Natural killer cell (primary cell): ENCODE results near the gene CLK3. TPM values are rescaled to one million over a fixed set of nuclear protein-coding genes. Genes with fewer than 3 reads are reported as not detected.

Source experiments
- ATAC-seq, 3 donors: fragments of 150-1000 bp in 2 of 3; fragments of 200-7000 bp in 1 of 3; cut with Tn5 transposase; 1 replicate in 1 of 3; 2 replicates in 2 of 3; pipeline ENCODE4 v1.10.0; 2021; ENCODE audit warnings: mild to moderate bottlenecking in 2 of 3, moderate library complexity in 2 of 3
- DNase-seq, 2 donors: peaks; one replicate each; pipeline versions ENCODE4 v3.0.0 to v3.0.0-alpha.2; 2013 to 2021; ENCODE audit warnings: mixed read lengths in 1 of 2
- H3K27ac ChIP-seq: one replicate; pipeline ENCODE4 v1.5.1; 2013; ENCODE audit warnings: mild to moderate bottlenecking, low read length
- H3K27me3 ChIP-seq: one replicate; pipeline ENCODE4 v1.6.1; 2013; ENCODE audit warnings: low read length; ENCODE audit not compliant: control insufficient read depth, insufficient read depth
- H3K36me3 ChIP-seq: one replicate; pipeline ENCODE4 v1.6.1; 2013; ENCODE audit warnings: low read length; ENCODE audit not compliant: control insufficient read depth, insufficient read depth
- H3K4me1 ChIP-seq: one replicate; pipeline ENCODE4 v1.6.1; 2013; ENCODE audit warnings: low read length; ENCODE audit not compliant: control insufficient read depth, insufficient read depth
- H3K4me3 ChIP-seq: one replicate; pipeline ENCODE4 v1.5.1; 2013; ENCODE audit warnings: low read length
- H3K9me3 ChIP-seq: one replicate; pipeline ENCODE4 v1.6.1; 2013; ENCODE audit warnings: low read length; ENCODE audit not compliant: control insufficient read depth, insufficient read depth
- H3K27ac Mint-ChIP-seq, 2 donors: one replicate each; pipeline ENCODE4 v1.8.0; 2022; ENCODE audit warnings: mild to moderate bottlenecking in 2 of 2, mixed read lengths in 2 of 2, moderate library complexity in 1 of 2
- H3K27me3 Mint-ChIP-seq, 2 donors: one replicate each; pipeline ENCODE4 v1.8.0; 2022; ENCODE audit warnings: low read depth in 2 of 2, mixed read lengths in 2 of 2
- H3K36me3 Mint-ChIP-seq: one replicate; pipeline ENCODE4 v1.8.0; 2022; ENCODE audit warnings: mixed read lengths
- H3K4me1 Mint-ChIP-seq, 2 donors: one replicate each; pipeline ENCODE4 v1.8.0; 2022; ENCODE audit warnings: mixed read lengths in 2 of 2
- H3K4me3 Mint-ChIP-seq: one replicate; pipeline ENCODE4 v1.8.0; 2022; ENCODE audit warnings: mild to moderate bottlenecking, moderate library complexity, mixed read lengths
- H3K9me3 Mint-ChIP-seq, 2 donors: one replicate each; pipeline ENCODE4 v1.8.0; 2022; ENCODE audit warnings: mixed read lengths in 2 of 2
- CTCF ChIP-seq: fragments of 200-600 bp; IDR thresholded peaks from one replicate; pipeline ENCODE4 v1.8.0; 2022; ENCODE audit warnings: antibody characterized with exemption
- WGBS: methylation state at CpG from one replicate; pipeline ENCODE4 v1.1.7; 2013; ENCODE audit warnings: missing lambda C conversion rate; ENCODE audit not compliant: insufficient coverage; 5-methylcytosine and 5-hydroxymethylcytosine counted together
- intact Hi-C: fragments of 100-400 bp; cut with micrococcal nuclease; formaldehyde crosslinking; loops from one replicate; pipeline ENCODE4 v1.14.2; 2022
- total RNA-seq, 4 donors: library from RNA; stranded (reverse); fragments of 120-200 nt in 1 of 4; gene quantifications; one replicate each; pipeline versions ENCODE4 v1.2.3 to v1.2.4, GENCODE V29; 2013 to 2022

The CLK3 gene
- total RNA-seq, 3 donors from 2014 or later (not counting 1 experiment from before 2014, with no cell fraction given) = 288 to 298 (median 293) TPM

- intact Hi-C loops = no loop called here
- TF ChIP-seq CTCF = no peak
- Mint-ChIP-seq H3K36me3 (no peaks in the 10 kb centered on the region), H3K4me1 (peaks cover 17 to 19% of the 10 kb centered on the region in 2 donors), H3K4me3 (no peak overlapping the region), H3K27ac (no peak overlapping the region), H3K27me3 (no peaks in the 10 kb centered on the region), H3K9me3 (no peaks in the 10 kb centered on the region)
- no peaks in the 10 kb centered on the region for H3K9me3 ChIP-seq
- H3K4me1 ChIP-seq = no peaks in the 10 kb centered on the region
- H3K36me3 ChIP-seq = peaks cover 42% of the 10 kb centered on the region
- no peak for DNase-seq
- no peak overlapping the region for H3K4me3 ChIP-seq
- no peak overlapping the region for H3K27ac ChIP-seq
- ATAC-seq = no peak
- no peaks in the 10 kb centered on the region for H3K27me3 ChIP-seq
- 85% methylated on average over 1 of the region's 1 CpG for WGBS
These were observed 25.5 kb downstream of the CLK3 start for GRCh38 chr15:74641151-74641550.

- Mint-ChIP-seq H3K4me3 (no peak overlapping the region), H3K27ac (peak overlapping the region in 1 of 2 donors; percentile 26), H3K4me1 (peaks cover 15 to 19% of the 10 kb centered on the region in 2 donors), H3K27me3 (no peaks in the 10 kb centered on the region), H3K9me3 (no peaks in the 10 kb centered on the region), H3K36me3 (no peaks in the 10 kb centered on the region)
- ATAC-seq = no peak
- H3K27me3 ChIP-seq = no peaks in the 10 kb centered on the region
- no peaks in the 10 kb centered on the region for H3K4me1 ChIP-seq
- peaks cover 33% of the 10 kb centered on the region for H3K36me3 ChIP-seq
- H3K4me3 ChIP-seq = no peak overlapping the region
- 92% methylated on average over 4 of the region's 4 CpGs for WGBS
- DNase-seq = no peak
- H3K27ac ChIP-seq = no peak overlapping the region
- no peak for TF ChIP-seq CTCF
- intact Hi-C loops = no loop called here
- H3K9me3 ChIP-seq = no peaks in the 10 kb centered on the region
These were observed 26.7 kb downstream of the CLK3 start for GRCh38 chr15:74642348-74642733.

- Histone ChIP-seq H3K27ac (no peak overlapping the region), H3K9me3 (no peaks in the 10 kb centered on the region), H3K4me1 (no peaks in the 10 kb centered on the region), H3K36me3 (peaks cover 27% of the 10 kb centered on the region), H3K4me3 (no peak overlapping the region), H3K27me3 (no peaks in the 10 kb centered on the region)
- intact Hi-C loops = no loop called here
- H3K9me3 Mint-ChIP-seq = no peaks in the 10 kb centered on the region
- no peaks in the 10 kb centered on the region for H3K27me3 Mint-ChIP-seq
- no peak for ATAC-seq
- peaks cover 15 to 19% of the 10 kb centered on the region in 2 donors for H3K4me1 Mint-ChIP-seq
- DNase-seq = no peak
- H3K4me3 Mint-ChIP-seq = no peak overlapping the region
- no peak for TF ChIP-seq CTCF
- no peaks in the 10 kb centered on the region for H3K36me3 Mint-ChIP-seq
- peak overlapping the region in 1 of 2 donors; percentile 26 for H3K27ac Mint-ChIP-seq
- WGBS = 86% methylated on average over 11 of the region's 11 CpGs
These were observed 27.4 kb downstream of the CLK3 start for GRCh38 chr15:74642734-74643664.
